IMR-90 (cell line): ENCODE measurements around the gene DTX1. TPM values are rescaled to one million over a fixed set of nuclear protein-coding genes. Genes with fewer than 3 reads are reported as not detected.

Experiments used
- ATAC-seq: fragments of 200-7000 bp; cut with Tn5 transposase; 2 replicates; pipeline ENCODE4 v1.9.1; 2020; ENCODE audit warnings: low read depth, mild to moderate bottlenecking, moderate library complexity
- BruUV-seq: library from RNA; stranded (reverse); fragments of 400-500 nt; replicated peaks from 2 replicates; lab custom pipeline; 2021; lab: Mats Ljungman, UMichigan
- CTCF ChIA-PET: fragments of 300-600 bp; formaldehyde crosslinking; extraction: SDS; loops from one replicate; lab custom pipeline; 2021; ENCODE audit warnings: antibody characterized with exemption; lab: Yijun Ruan, JAX
- POLR2A ChIA-PET: fragments of 300-600 bp; sonication (Branson Sonifier 250); formaldehyde crosslinking; loops from one replicate; lab custom pipeline; 2022; ENCODE audit warnings: antibody characterized with exemption; ENCODE audit not compliant: unreplicated experiment; lab: Charles Lee
- DNase-seq: peaks from one replicate; pipeline ENCODE4 v3.0.0; 2013
- H2AFZ ChIP-seq: replicated peaks from 2 replicates; pipeline ENCODE3; 2013; ENCODE audit warnings: low read length, mild to moderate bottlenecking; ENCODE audit not compliant: poor library complexity
- H2AK5ac ChIP-seq: 2 replicates; pipeline ENCODE4 v1.6.1; 2013; ENCODE audit warnings: low read depth, low read length, inconsistent platforms
- H2AK9ac ChIP-seq: replicated peaks from 2 replicates; pipeline ENCODE3; 2013; ENCODE audit warnings: mild to moderate bottlenecking, low read depth, low read length, moderate library complexity; ENCODE audit not compliant: poor library complexity
- H2BK120ac ChIP-seq: 2 replicates; pipeline ENCODE4 v1.6.1; 2013; ENCODE audit warnings: low read depth, low read length, inconsistent platforms
- H2BK15ac ChIP-seq: 3 replicates; pipeline ENCODE4 v1.6.1; 2013; ENCODE audit warnings: low read depth, low read length, inconsistent platforms
- H2BK20ac ChIP-seq: 2 replicates; pipeline ENCODE4 v1.6.1; 2013; ENCODE audit warnings: low read depth, mild to moderate bottlenecking, inconsistent platforms, low read length, moderate library complexity
- H2BK5ac ChIP-seq: 2 replicates; pipeline ENCODE4 v1.6.1; 2013; ENCODE audit warnings: mild to moderate bottlenecking, low read depth, low read length, inconsistent platforms; ENCODE audit not compliant: poor library complexity, severe bottlenecking
- H3K14ac ChIP-seq: replicated peaks from 2 replicates; pipeline ENCODE4 v1.6.1; 2013; ENCODE audit warnings: low read depth, low read length, inconsistent platforms
- H3K18ac ChIP-seq: 2 replicates; pipeline ENCODE4 v1.6.1; 2013; ENCODE audit warnings: low read depth, low read length, control low read depth
- H3K23ac ChIP-seq: 2 replicates; pipeline ENCODE4 v1.6.1; 2013; ENCODE audit warnings: low read depth, low read length, inconsistent platforms
- H3K27ac ChIP-seq: 2 replicates; pipeline ENCODE4 v1.5.1; 2013; ENCODE audit warnings: mild to moderate bottlenecking, control low read depth, low read length; ENCODE audit not compliant: insufficient read depth
- H3K27me3 ChIP-seq: 2 replicates; pipeline ENCODE4 v1.6.1; 2013; ENCODE audit warnings: low read length; ENCODE audit not compliant: control insufficient read depth, insufficient read depth
- H3K36me3 ChIP-seq: 2 replicates; pipeline ENCODE4 v1.6.1; 2013; ENCODE audit warnings: low read length, mixed read lengths; ENCODE audit not compliant: control insufficient read depth, insufficient read depth
- H3K4ac ChIP-seq: 2 replicates; pipeline ENCODE4 v1.6.1; 2013; ENCODE audit warnings: low read depth, low read length, inconsistent platforms
- H3K4me1 ChIP-seq: 2 replicates; pipeline ENCODE4 v1.6.1; 2013; ENCODE audit warnings: low read length, mixed read lengths; ENCODE audit not compliant: control insufficient read depth, insufficient read depth
- H3K4me2 ChIP-seq: 2 replicates; pipeline ENCODE4 v1.6.1; 2013; ENCODE audit warnings: low read depth, mild to moderate bottlenecking, control low read depth, low read length, moderate library complexity
- H3K4me3 ChIP-seq: 2 replicates; pipeline ENCODE4 v1.5.1; 2013; ENCODE audit warnings: low read depth, mild to moderate bottlenecking, control low read depth, low read length, moderate library complexity; ENCODE audit not compliant: insufficient read depth
- H3K56ac ChIP-seq: 2 replicates; pipeline ENCODE4 v1.6.1; 2013; ENCODE audit warnings: low read length, inconsistent platforms; ENCODE audit not compliant: insufficient read depth; ENCODE audit errors: extremely low read depth
- H3K79me1 ChIP-seq, 2 experiments: 2 replicates each; pipeline ENCODE4 v1.6.1; 2013; ENCODE audit warnings: low read length in 2 of 2, inconsistent platforms in 1 of 2, low read depth in 1 of 2
- H3K9ac ChIP-seq: 2 replicates; pipeline ENCODE4 v1.6.1; 2013; ENCODE audit warnings: low read depth, low read length, control low read depth
- H3K9me1 ChIP-seq: 2 replicates; pipeline ENCODE4 v1.6.1; 2013; ENCODE audit warnings: low read length, inconsistent platforms; ENCODE audit not compliant: insufficient read depth
- H3K9me3 ChIP-seq: 2 replicates; pipeline ENCODE4 v1.6.1; 2013; ENCODE audit warnings: low read length; ENCODE audit not compliant: control insufficient read depth, insufficient read depth
- H4K20me1 ChIP-seq: 2 replicates; pipeline ENCODE4 v1.6.1; 2013; ENCODE audit warnings: low read length, inconsistent platforms; ENCODE audit not compliant: insufficient read depth
- H4K5ac ChIP-seq: 2 replicates; pipeline ENCODE4 v1.6.1; 2013; ENCODE audit warnings: mild to moderate bottlenecking, low read depth, low read length, control low read depth
- H4K8ac ChIP-seq, 2 experiments: 2 replicates each; pipeline ENCODE4 v1.6.1; 2013; ENCODE audit warnings: low read depth in 2 of 2, low read length in 2 of 2, control low read depth in 1 of 2, inconsistent platforms in 1 of 2
- H4K91ac ChIP-seq: 2 replicates; pipeline ENCODE4 v1.6.1; 2013; ENCODE audit warnings: low read depth, low read length, inconsistent platforms; ENCODE audit not compliant: insufficient read depth
- BHLHE40 ChIP-seq: fragments of 150-350 bp; IDR thresholded peaks from 2 replicates; pipeline ENCODE4 v1.6.1; 2016; ENCODE audit warnings: mild to moderate bottlenecking, low read depth, low read length
- CEBPB ChIP-seq: IDR thresholded peaks from 2 replicates; pipeline ENCODE4 v1.6.1; 2012; ENCODE audit warnings: low read depth, low read length, improper control_type of control experiment
- CHD1 ChIP-seq: IDR thresholded peaks from 2 replicates; pipeline ENCODE4 v1.6.1; 2012; ENCODE audit warnings: low read depth, low read length, improper control_type of control experiment
- FOS ChIP-seq: fragments of 150-350 bp; IDR thresholded peaks from 2 replicates; pipeline ENCODE4 v1.6.1; 2016; ENCODE audit warnings: low read depth, low read length
- MAFK ChIP-seq: IDR thresholded peaks from 2 replicates; pipeline ENCODE4 v1.6.1; 2012; ENCODE audit warnings: low read depth, low read length, improper control_type of control experiment
- MAZ ChIP-seq: IDR thresholded peaks from 2 replicates; pipeline ENCODE4 v1.6.1; 2012; ENCODE audit warnings: low read depth, mild to moderate bottlenecking, low read length, improper control_type of control experiment, moderate library complexity, borderline replicate concordance
- MXI1 ChIP-seq: IDR thresholded peaks from 2 replicates; pipeline ENCODE4 v1.6.1; 2012; ENCODE audit warnings: low read depth, mild to moderate bottlenecking, low read length, moderate library complexity, borderline replicate concordance
- NFE2L2 ChIP-seq: fragments of 150-350 bp; IDR thresholded peaks from 2 replicates; pipeline ENCODE4 v1.6.1; 2016; ENCODE audit warnings: low read depth, mild to moderate bottlenecking, low read length
- RAD21 ChIP-seq: IDR thresholded peaks from 2 replicates; pipeline ENCODE4 v1.6.1; 2012; ENCODE audit warnings: low read length, improper control_type of control experiment
- RCOR1 ChIP-seq: IDR thresholded peaks from 2 replicates; pipeline ENCODE4 v1.6.1; 2012; ENCODE audit warnings: mild to moderate bottlenecking, low read length, improper control_type of control experiment; ENCODE audit not compliant: insufficient replicate concordance
- RFX5 ChIP-seq: IDR thresholded peaks from 2 replicates; pipeline ENCODE4 v1.8.0; 2012; ENCODE audit warnings: low read depth, mild to moderate bottlenecking, low read length, moderate library complexity
- SMC3 ChIP-seq: fragments of 150-350 bp; IDR thresholded peaks from 2 replicates; pipeline ENCODE4 v1.6.1; 2016; ENCODE audit warnings: low read depth, mild to moderate bottlenecking, antibody characterized with exemption, low read length, moderate library complexity
- WGBS, 2 experiments: methylation state at CpG; one replicate each; pipeline versions ENCODE4 v1.1.5 to v1.1.7; 2013; ENCODE audit warnings: missing lambda C conversion rate in 2 of 2; ENCODE audit not compliant: insufficient read length in 1 of 2; ENCODE audit errors: extremely low coverage in 2 of 2; 5-methylcytosine and 5-hydroxymethylcytosine counted together
- dilution Hi-C: fragments of 300-500 bp; cut with HindIII; formaldehyde crosslinking; loops from one replicate; pipeline ENCODE4 v1.14.3; 2018; ENCODE audit warnings: low sequenced_read_pairs; ENCODE audit not compliant: unreplicated experiment
- in situ Hi-C: fragments of 300-500 bp; cut with MboI; formaldehyde crosslinking; loops from 3 replicates; pipeline ENCODE4 v1.14.3; 2019; ENCODE audit warnings: low sequenced_read_pairs, inconsistent platforms, mixed read lengths
- intact Hi-C: fragments of 100-400 bp; cut with micrococcal nuclease; formaldehyde crosslinking; loops from 2 replicates; pipeline ENCODE4 v1.10.0; 2022
- polyA plus RNA-seq, 3 experiments: library from polyadenylated mRNA; depleted of rRNA; stranded (reverse); fragments of >200 nt; gene quantifications; 2 replicates each; pipeline ENCODE4 v1.2.3, GENCODE V29; 2012; ENCODE audit warnings: low replicate concordance in 1 of 3
- total RNA-seq: library from RNA; depleted of rRNA; stranded (reverse); fragments of >200 nt; gene quantifications from 2 replicates; pipeline ENCODE4 v1.2.3, GENCODE V29; 2012

The DTX1 gene
- total and polyA plus RNA-seq, 2 of the 4 experiments (the other 2 are of a cell fraction) = not detected

- H4K91ac ChIP-seq = no peak overlapping the region
- in situ Hi-C loops (no loop called here), intact Hi-C loops (no loop called here), dilution Hi-C loops (no loop called here)
- DNase-seq (no peak), ATAC-seq (no peak)
- no peaks in the 10 kb centered on the region for H4K20me1 ChIP-seq
- H3K36me3 ChIP-seq = no peaks in the 10 kb centered on the region
- ChIA-PET CTCF (no interaction called here), POLR2A (no interaction called here)
- H3K27me3 ChIP-seq = peaks cover 4% of the 10 kb centered on the region; the same call in 1 of the 2 replicates
- BruUV-seq = no TSS peak
- TF ChIP-seq MXI1 = no peak
- TF ChIP-seq BHLHE40 = no peak
- TF ChIP-seq SMC3 = no peak
- TF ChIP-seq FOS = no peak
- no peak for TF ChIP-seq RFX5
- no peak for TF ChIP-seq RAD21
- TF ChIP-seq CHD1 = no peak
- TF ChIP-seq RCOR1 = no peak
- TF ChIP-seq MAFK = no peak
- TF ChIP-seq NFE2L2 = no peak
- TF ChIP-seq CEBPB = no peak
- no peak for TF ChIP-seq MAZ
- H3K9me1 ChIP-seq = no peaks in the 10 kb centered on the region
- H3K18ac ChIP-seq = no peak overlapping the region
- H3K14ac ChIP-seq = no peak overlapping the region
- H2AK5ac ChIP-seq = no peak overlapping the region
- H2AFZ ChIP-seq = no peak overlapping the region
- H3K4ac ChIP-seq = no peak overlapping the region
- H3K23ac ChIP-seq = no peak overlapping the region
- no peaks in the 10 kb centered on the region for H3K9me3 ChIP-seq
- H2BK20ac ChIP-seq = no peak overlapping the region
- no peak overlapping the region for H3K27ac ChIP-seq
- no peaks in the 10 kb centered on the region for H3K4me1 ChIP-seq
- no peak overlapping the region for H2AK9ac ChIP-seq
- no peak overlapping the region for H3K56ac ChIP-seq
- H3K4me2 ChIP-seq = no peak overlapping the region
- no peak overlapping the region for H2BK15ac ChIP-seq
- H4K8ac ChIP-seq = no peak overlapping the region
- WGBS, 2 experiments = 69% methylated on average over 2 of the region's 5 CpGs; no CpG with 5 or more reads in 1 of the 2 experiments
- H3K79me1 ChIP-seq = no peaks in the 10 kb centered on the region
- H2BK5ac ChIP-seq = no peak overlapping the region
- no peak overlapping the region for H3K4me3 ChIP-seq
- no peak overlapping the region for H3K9ac ChIP-seq
- H4K5ac ChIP-seq = no peak overlapping the region
- H2BK120ac ChIP-seq = no peak overlapping the region
These were observed 52.8 kb downstream of the DTX1 start for GRCh38 chr12:113109360-113109759.
